SU-DHL-6 (cell line): ENCODE measurements around the gene ARHGAP1.

Experiments used
- EZH2phosphoT487 ChIP-seq: fragments of 200-600 bp; sonication (generic), shearing (Covaris generic); conservative IDR thresholded peaks from 2 replicates; pipeline ENCODE4 v1.6.1; 2018; ENCODE audit warnings: mild to moderate bottlenecking, antibody characterized with exemption, low read length, moderate library complexity, mixed read lengths
- TF ChIP-seq, protein P1 (sequence below): fragments of 200-600 bp; sonication (generic); IDR thresholded peaks from one replicate; pipeline ENCODE4 v1.5.1; 2017; ENCODE audit warnings: antibody characterized with exemption, mild to moderate bottlenecking, low read length, moderate library complexity; ENCODE audit not compliant: insufficient read depth, poor library complexity, severe bottlenecking

DNA sequence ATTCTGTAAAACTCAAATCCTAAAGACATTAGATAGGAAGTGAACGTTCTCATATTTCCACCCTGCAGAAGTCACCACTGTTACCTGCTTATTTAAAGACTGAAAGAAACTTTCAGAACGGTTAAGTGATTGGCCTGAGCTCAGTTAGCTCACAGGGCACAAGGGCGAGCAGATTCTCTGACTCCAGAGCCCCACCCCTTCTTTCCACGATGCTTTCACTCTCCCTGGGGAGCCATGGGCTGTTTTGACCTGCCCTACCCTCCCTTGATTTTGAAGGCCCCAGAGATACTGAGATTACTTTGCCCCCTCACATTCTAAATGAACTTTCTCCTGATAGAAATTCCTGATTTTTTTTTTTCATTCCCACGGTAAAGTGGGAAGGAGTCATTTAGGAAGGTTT is 33.9 kb downstream of the ARHGAP1 start:
- TF ChIP-seq, protein P1, sequence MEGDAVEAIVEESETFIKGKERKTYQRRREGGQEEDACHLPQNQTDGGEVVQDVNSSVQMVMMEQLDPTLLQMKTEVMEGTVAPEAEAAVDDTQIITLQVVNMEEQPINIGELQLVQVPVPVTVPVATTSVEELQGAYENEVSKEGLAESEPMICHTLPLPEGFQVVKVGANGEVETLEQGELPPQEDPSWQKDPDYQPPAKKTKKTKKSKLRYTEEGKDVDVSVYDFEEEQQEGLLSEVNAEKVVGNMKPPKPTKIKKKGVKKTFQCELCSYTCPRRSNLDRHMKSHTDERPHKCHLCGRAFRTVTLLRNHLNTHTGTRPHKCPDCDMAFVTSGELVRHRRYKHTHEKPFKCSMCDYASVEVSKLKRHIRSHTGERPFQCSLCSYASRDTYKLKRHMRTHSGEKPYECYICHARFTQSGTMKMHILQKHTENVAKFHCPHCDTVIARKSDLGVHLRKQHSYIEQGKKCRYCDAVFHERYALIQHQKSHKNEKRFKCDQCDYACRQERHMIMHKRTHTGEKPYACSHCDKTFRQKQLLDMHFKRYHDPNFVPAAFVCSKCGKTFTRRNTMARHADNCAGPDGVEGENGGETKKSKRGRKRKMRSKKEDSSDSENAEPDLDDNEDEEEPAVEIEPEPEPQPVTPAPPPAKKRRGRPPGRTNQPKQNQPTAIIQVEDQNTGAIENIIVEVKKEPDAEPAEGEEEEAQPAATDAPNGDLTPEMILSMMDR = no peak
- no peak for TF ChIP-seq EZH2phosphoT487
